ENCODE measurements around the gene PRPF40A.

The PRPF40A gene

DNA sequence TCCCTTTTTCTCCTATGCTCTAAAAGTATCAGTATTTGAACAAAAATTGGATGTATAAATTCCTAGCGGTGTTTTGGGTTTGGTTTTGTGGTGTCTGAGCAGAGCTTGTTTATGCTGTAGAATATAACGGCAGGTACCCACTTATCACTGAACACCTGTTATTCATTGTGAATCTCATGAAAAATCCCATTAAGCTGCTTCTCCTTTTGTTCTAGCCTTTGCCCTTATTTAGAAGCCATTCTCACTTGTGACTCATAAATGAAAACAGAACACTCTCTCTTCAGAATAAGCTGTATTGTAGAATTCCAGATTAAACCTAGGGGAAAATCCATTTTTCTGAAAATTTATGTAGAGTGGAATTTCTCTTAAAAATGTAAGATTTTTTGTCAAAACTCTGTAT, 104.0 kb downstream of the PRPF40A start:
- no peak for DNase-seq

- DNase-seq = peak; percentile 89
Measured at GRCh38 chr2:152611458-152612231, 105.6 kb downstream of the PRPF40A start.

- DNase-seq = no peak
Measured at GRCh38 chr2:152609699-152610098, 107.6 kb downstream of the PRPF40A start.

- no peak for DNase-seq
Measured at GRCh38 chr2:152609154-152609553, 108.1 kb downstream of the PRPF40A start.

DNA sequence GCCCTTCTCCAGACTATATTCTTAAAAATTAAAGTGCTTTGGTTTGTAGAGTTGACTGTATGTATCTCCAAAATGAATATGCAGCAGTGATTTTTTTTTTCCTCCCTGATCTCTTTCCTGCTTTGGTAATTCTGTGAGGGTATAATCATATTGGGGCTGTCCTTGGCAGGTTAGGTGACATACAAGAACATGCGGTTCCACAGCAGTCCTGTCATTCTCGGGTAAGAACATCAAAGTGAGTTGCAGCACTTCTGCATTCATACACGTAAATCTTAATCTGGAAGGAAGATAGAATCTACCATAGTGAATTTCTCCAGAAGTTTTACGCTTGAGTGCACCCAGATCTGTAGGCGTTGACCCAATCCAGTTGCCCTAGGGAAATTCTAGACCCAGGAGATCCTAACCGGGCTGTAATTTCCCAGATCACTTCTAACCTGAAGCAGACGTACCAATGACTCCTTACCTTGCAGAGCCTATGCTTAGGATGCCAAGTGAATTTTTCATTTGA, 109.4 kb downstream of the PRPF40A start:
- no peak for DNase-seq

GRCh38 chr2:152606941-152607340, 110.3 kb downstream of the PRPF40A start:
- DNase-seq = no peak

DNA sequence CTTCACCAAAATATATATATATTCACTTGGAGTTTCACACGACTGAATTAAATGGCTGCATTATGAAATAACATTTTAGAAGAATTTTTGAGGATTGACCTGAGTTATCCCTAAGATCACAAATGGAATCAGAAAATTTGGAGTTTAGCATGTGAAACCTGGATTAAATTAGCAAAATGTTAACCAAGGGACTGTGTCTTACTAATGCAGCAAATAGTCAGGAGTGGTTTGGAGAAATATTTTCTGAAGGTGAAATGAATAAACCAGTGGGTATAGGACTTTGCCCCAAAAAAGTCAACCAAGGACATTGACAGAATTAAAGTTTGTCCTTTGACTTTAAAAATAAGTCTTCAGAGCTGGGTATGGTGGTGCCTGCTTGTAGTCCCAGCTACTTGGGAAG, 111.2 kb downstream of the PRPF40A start:
- no peak for DNase-seq

- DNase-seq = no peak
Measured at GRCh38 chr2:152603166-152603565, 114.1 kb downstream of the PRPF40A start.

DNA sequence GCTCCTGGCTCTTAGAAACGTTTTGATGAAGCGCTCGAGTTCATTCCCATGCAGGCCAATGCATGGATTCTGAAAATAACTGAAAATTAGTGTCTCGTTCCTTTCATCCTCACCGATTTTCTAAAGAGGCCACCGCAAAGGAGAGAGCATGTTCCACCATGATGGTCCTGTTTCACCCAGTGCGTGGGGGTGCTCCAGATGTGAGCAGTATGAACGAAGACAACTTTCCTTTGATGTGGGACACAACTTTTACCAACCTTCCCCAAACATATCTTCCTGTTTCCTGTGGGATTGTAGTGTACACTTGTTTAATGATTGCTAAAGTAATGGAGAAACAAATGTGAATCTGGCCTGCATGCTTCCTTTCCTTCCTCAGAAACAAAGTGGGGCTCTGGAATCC, 114.5 kb downstream of the PRPF40A start:
- no peak for DNase-seq

Measured in hematopoietic multipotent progenitor cell treated with erythropoietin and hydrocortisone succinate and interleukin-3 and kit ligand, for 4 days (in vitro differentiated cells).